Parathyroid adenoma (tissue), 2 donors: ENCODE measurements around the gene LASP1.

ENCODE experiments used
- H2AFZ ChIP-seq: fragments of 300-600 bp; sonication (generic); one replicate; pipeline ENCODE4 v1.7.0; 2017; ENCODE audit warnings: antibody characterized with exemption, mild to moderate bottlenecking
- H3K27ac ChIP-seq: fragments of 300-600 bp; sonication (generic); one replicate; pipeline ENCODE4 v1.7.0; 2017
- H3K27me3 ChIP-seq: fragments of 300-600 bp; sonication (generic); one replicate; pipeline ENCODE4 v1.7.0; 2017; ENCODE audit warnings: low read length; ENCODE audit not compliant: control insufficient read depth, insufficient read depth
- H3K36me3 ChIP-seq: fragments of 300-600 bp; sonication (generic); one replicate; pipeline ENCODE4 v1.7.0; 2017; ENCODE audit warnings: low read length; ENCODE audit not compliant: control insufficient read depth, insufficient read depth
- H3K4me1 ChIP-seq: fragments of 300-600 bp; sonication (generic); one replicate; pipeline ENCODE4 v1.7.0; 2017; ENCODE audit warnings: control low read depth
- H3K4me2 ChIP-seq: fragments of 300-600 bp; sonication (generic); one replicate; pipeline ENCODE4 v1.7.0; 2017; ENCODE audit warnings: low read length
- H3K4me3 ChIP-seq: fragments of 300-600 bp; sonication (generic); one replicate; pipeline ENCODE4 v1.7.0; 2017; ENCODE audit warnings: low read depth, low read length
- H3K79me2 ChIP-seq: fragments of 300-600 bp; sonication (generic); one replicate; pipeline ENCODE4 v1.7.0; 2017; ENCODE audit warnings: control low read depth
- H3K9ac ChIP-seq: fragments of 300-600 bp; sonication (generic); one replicate; pipeline ENCODE4 v1.7.0; 2017; ENCODE audit warnings: mild to moderate bottlenecking
- H3K9me3 ChIP-seq: fragments of 300-600 bp; sonication (generic); one replicate; pipeline ENCODE4 v1.7.0; 2017; ENCODE audit warnings: low read length; ENCODE audit not compliant: control insufficient read depth
- TF ChIP-seq, protein P1 (sequence below): fragments of 300-600 bp; sonication (generic); IDR thresholded peaks from one replicate; pipeline ENCODE4 v1.7.0; 2017; ENCODE audit warnings: antibody characterized with exemption, mild to moderate bottlenecking
- donor health status: primary hyperparathyroidism.

LASP1 gene

DNA sequence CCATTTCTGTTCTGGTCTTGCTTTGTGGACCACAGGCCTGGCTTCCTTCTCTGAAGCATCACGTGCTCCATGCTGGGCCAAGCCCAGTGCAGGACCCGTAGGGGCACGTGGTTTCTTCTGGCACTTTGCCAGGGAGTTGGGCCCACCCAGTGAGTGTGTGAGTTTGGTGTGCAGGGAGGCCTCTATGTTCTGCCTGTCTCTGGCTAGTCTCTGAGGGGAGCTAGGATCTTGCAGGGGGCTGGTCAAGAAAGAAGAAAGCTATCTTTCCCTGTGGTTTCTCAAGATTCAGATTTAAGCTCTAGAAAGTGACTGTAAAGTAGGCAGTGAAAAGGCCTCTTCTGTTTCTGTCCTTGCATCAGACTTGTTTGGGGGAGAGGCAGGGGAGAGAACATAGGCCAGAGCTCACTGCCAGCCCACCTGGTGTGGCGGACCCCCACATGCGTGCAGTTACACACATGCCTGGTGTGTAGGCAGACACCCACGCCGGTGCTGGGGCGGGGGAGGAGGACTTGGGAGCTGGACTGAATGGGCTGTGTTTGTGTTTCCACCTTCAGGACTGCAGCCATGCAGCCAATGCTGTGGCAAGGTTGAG lies 11.8 kb downstream of the LASP1 start:
- H3K36me3 ChIP-seq = no peaks in the 10 kb centered on the region
- H3K9me3 ChIP-seq = no peaks in the 10 kb centered on the region
- peaks cover 43% of the 10 kb centered on the region for H3K79me2 ChIP-seq
- peaks cover 25% of the 10 kb centered on the region for H3K4me1 ChIP-seq
- no peak overlapping the region for H3K27ac ChIP-seq
- no peak overlapping the region for H3K9ac ChIP-seq
- H3K27me3 ChIP-seq = no peaks in the 10 kb centered on the region
- no peak overlapping the region for H2AFZ ChIP-seq
- TF ChIP-seq, protein P1, sequence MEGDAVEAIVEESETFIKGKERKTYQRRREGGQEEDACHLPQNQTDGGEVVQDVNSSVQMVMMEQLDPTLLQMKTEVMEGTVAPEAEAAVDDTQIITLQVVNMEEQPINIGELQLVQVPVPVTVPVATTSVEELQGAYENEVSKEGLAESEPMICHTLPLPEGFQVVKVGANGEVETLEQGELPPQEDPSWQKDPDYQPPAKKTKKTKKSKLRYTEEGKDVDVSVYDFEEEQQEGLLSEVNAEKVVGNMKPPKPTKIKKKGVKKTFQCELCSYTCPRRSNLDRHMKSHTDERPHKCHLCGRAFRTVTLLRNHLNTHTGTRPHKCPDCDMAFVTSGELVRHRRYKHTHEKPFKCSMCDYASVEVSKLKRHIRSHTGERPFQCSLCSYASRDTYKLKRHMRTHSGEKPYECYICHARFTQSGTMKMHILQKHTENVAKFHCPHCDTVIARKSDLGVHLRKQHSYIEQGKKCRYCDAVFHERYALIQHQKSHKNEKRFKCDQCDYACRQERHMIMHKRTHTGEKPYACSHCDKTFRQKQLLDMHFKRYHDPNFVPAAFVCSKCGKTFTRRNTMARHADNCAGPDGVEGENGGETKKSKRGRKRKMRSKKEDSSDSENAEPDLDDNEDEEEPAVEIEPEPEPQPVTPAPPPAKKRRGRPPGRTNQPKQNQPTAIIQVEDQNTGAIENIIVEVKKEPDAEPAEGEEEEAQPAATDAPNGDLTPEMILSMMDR = no peak
- no peak overlapping the region for H3K4me2 ChIP-seq
- no peak overlapping the region for H3K4me3 ChIP-seq

DNA sequence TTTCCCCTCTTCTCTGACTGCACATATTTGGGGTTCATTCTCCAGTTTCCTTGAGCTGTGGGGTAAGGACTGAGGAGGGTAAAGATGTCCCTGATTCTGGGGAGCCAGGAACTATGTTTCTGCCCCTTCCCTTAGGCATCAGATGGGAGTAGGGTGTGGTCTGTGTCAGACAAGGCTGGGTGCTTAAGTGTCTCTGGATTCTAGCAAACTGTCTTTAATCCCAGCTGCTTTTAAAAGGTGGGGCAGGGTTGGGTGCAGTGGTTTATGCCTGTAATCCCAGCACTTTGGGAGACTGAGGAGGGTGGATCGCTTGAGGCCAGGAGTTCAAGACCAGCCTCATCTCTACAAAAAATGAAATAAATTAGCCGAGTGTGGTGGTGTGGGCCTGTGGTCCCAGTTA lies 13.0 kb downstream of the LASP1 start:
- Histone ChIP-seq H3K4me2 (no peak overlapping the region), H3K9me3 (no peaks in the 10 kb centered on the region), H3K4me1 (peaks cover 25% of the 10 kb centered on the region), H3K9ac (no peak overlapping the region), H3K27ac (no peak overlapping the region), H2AFZ (no peak overlapping the region), H3K36me3 (no peaks in the 10 kb centered on the region), H3K79me2 (peaks cover 50% of the 10 kb centered on the region), H3K27me3 (no peaks in the 10 kb centered on the region), H3K4me3 (no peak overlapping the region)
- TF ChIP-seq, protein P1 = no peak

DNA sequence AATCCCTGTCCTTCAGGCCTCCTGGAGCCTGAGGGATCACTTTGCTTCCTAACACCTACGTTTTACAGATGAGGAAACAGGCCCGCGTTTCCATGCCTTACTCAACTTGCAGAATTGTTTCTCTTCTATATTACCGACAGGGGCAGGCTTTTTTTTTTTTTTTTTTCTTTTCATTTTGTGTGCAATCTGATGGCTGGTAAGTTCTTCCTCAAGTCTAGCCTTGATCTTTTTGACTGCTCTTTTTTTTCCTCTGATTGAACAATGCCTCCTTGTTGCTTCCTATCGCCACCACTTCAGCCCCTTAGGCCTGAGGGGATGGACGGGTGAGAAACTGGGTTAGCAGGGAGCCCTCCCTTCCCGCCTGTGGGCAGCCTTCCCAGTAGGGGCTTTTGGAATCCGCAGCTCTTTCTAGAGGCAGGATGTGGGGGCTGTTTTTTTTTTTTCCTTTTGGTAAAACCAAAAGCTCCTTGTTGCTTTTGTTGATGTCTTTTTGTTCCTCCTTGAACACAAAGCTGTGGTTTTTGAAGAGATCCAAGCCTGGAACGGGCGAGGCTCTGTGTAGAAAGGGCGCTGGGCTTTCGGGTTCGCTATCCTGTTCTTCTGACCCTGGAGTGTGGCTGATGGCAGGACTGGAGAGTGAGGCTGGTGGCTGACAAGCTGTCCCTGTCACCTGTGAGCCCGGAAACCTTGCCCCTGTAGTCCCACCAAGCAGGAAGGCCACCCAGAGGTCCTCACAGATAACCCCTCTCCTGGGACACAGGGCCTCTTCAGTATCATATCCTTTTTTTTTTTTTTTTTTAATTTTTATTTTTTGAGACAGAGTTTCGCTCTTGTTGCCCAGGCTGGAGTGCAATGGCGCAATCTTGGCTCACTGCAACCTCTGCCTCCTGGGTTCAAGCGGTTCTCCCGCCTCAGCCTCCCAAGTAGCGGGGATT lies 14.0 kb downstream of the LASP1 start:
- Histone ChIP-seq H3K27ac (no peak overlapping the region), H3K4me2 (no peak overlapping the region), H3K27me3 (no peaks in the 10 kb centered on the region), H3K4me1 (peaks cover 25% of the 10 kb centered on the region), H3K9ac (no peak overlapping the region), H3K9me3 (no peaks in the 10 kb centered on the region), H2AFZ (no peak overlapping the region), H3K36me3 (no peaks in the 10 kb centered on the region), H3K79me2 (peaks cover 50% of the 10 kb centered on the region), H3K4me3 (no peak overlapping the region)
- TF ChIP-seq, protein P1 = no peak

DNA sequence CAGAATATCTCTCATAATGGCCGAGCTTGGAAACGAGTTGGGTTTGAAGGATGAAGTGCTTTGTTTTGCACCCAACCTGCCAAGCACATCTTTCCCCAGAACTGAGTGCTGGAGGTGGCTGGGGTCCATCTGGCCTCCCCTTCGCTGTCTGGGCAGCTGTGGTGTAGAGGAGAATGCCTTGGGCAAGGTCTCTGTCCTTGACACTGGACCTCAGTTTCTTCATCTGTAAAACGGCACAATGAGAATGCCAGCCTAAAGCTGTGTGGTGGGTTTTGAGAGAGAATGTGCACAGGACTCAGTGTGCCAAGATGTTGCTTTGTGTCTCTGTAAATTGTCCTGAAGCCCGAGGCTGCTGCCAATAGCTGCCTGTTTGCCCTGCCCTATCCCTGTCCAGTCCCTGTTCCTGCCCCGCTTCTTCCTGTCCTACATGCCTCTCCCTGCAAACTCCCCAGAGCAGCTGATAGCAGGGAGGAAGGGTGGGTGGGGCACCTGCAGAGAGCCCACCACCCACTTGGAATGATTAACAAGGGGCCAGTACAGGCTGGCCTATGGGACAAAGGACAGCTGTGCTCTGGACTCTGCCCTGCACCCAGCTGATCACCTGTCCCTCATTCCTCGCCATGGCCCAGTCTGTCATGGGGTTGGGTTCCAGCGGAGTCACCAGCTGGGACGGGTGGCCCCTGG lies 15.3 kb downstream of the LASP1 start:
- H3K27ac ChIP-seq = no peak overlapping the region
- TF ChIP-seq, protein P1 = no peak
- H2AFZ ChIP-seq = no peak overlapping the region
- H3K4me2 ChIP-seq = no peak overlapping the region
- no peaks in the 10 kb centered on the region for H3K27me3 ChIP-seq
- H3K4me3 ChIP-seq = no peak overlapping the region
- no peaks in the 10 kb centered on the region for H3K9me3 ChIP-seq
- H3K9ac ChIP-seq = no peak overlapping the region
- H3K4me1 ChIP-seq = peaks cover 19% of the 10 kb centered on the region
- peaks cover 50% of the 10 kb centered on the region for H3K79me2 ChIP-seq
- no peaks in the 10 kb centered on the region for H3K36me3 ChIP-seq
